A549 (cell line): Measurements from ENCODE around the gene RRAS2.

Experiments
- CHD2 ChIP-seq: fragments of 150-350 bp; IDR thresholded peaks from 2 replicates; pipeline ENCODE4 v1.6.1; 2014; ENCODE audit warnings: low read length; ENCODE audit not compliant: partially characterized antibody
- MYC ChIP-seq: IDR thresholded peaks from 2 replicates; pipeline ENCODE4 v1.6.1; 2012; ENCODE audit warnings: mild to moderate bottlenecking, inconsistent platforms, low read length, improper control_type of control experiment, borderline replicate concordance
- NR3C1 ChIP-seq: fragments of >200 bp; sonication (Bioruptor Twin); formaldehyde crosslinking; IDR thresholded peaks from 3 replicates; pipeline ENCODE4 v1.6.1; 2017
- POLR2A ChIP-seq: IDR thresholded peaks from 2 replicates; pipeline ENCODE4 v1.6.1; 2012; ENCODE audit warnings: mild to moderate bottlenecking, low read length
- RARB ChIP-seq: fragments of 250-450 bp; sonication (Bioruptor Pico); IDR thresholded peaks from 2 replicates; pipeline ENCODE4 v1.8.0; 2021; ENCODE audit warnings: mild to moderate bottlenecking, moderate library complexity
- RNF2 ChIP-seq: fragments of 200-600 bp; sonication (generic); IDR thresholded peaks from 2 replicates; pipeline ENCODE4 v1.6.1; 2016; ENCODE audit warnings: low read depth, mild to moderate bottlenecking, antibody characterized with exemption, moderate library complexity, borderline replicate concordance
- TF ChIP-seq, protein P1 (sequence below): fragments of >200 bp; sonication (Bioruptor Twin); formaldehyde crosslinking; IDR thresholded peaks from 3 replicates; pipeline ENCODE4 v1.5.1; 2016
- TF ChIP-seq, protein P2 (sequence below): fragments of 200-600 bp; sonication (generic); IDR thresholded peaks from 2 replicates; pipeline ENCODE4 v1.6.1; 2016; ENCODE audit warnings: antibody characterized with exemption, mild to moderate bottlenecking, moderate library complexity
- TF ChIP-seq, protein P3 (sequence below): IDR thresholded peaks from 2 replicates; pipeline ENCODE4 v1.6.1; 2012

DNA sequence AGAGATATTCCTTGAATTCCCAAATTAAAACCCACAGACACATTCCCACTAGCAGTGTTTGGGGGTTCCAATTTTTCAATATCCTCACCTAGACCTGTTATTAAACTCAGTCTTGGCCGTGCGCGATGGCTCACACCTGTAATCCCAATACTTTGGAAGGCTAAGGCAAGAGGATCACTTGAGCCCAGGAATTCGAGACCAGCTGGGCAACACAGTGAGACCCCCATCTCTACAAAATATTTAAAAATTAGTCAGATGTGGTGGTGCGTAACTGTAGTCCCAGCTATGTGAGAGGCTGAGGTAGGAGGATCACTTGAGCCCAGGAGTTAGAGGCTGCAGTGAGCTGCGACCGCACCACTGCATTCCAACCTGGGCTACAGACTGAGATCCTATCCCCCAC lies 53.3 kb downstream of the RRAS2 start:
- TF ChIP-seq, protein P1, sequence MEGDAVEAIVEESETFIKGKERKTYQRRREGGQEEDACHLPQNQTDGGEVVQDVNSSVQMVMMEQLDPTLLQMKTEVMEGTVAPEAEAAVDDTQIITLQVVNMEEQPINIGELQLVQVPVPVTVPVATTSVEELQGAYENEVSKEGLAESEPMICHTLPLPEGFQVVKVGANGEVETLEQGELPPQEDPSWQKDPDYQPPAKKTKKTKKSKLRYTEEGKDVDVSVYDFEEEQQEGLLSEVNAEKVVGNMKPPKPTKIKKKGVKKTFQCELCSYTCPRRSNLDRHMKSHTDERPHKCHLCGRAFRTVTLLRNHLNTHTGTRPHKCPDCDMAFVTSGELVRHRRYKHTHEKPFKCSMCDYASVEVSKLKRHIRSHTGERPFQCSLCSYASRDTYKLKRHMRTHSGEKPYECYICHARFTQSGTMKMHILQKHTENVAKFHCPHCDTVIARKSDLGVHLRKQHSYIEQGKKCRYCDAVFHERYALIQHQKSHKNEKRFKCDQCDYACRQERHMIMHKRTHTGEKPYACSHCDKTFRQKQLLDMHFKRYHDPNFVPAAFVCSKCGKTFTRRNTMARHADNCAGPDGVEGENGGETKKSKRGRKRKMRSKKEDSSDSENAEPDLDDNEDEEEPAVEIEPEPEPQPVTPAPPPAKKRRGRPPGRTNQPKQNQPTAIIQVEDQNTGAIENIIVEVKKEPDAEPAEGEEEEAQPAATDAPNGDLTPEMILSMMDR: no peak
- TF ChIP-seq POLR2A: no peak
- TF ChIP-seq, protein P2, sequence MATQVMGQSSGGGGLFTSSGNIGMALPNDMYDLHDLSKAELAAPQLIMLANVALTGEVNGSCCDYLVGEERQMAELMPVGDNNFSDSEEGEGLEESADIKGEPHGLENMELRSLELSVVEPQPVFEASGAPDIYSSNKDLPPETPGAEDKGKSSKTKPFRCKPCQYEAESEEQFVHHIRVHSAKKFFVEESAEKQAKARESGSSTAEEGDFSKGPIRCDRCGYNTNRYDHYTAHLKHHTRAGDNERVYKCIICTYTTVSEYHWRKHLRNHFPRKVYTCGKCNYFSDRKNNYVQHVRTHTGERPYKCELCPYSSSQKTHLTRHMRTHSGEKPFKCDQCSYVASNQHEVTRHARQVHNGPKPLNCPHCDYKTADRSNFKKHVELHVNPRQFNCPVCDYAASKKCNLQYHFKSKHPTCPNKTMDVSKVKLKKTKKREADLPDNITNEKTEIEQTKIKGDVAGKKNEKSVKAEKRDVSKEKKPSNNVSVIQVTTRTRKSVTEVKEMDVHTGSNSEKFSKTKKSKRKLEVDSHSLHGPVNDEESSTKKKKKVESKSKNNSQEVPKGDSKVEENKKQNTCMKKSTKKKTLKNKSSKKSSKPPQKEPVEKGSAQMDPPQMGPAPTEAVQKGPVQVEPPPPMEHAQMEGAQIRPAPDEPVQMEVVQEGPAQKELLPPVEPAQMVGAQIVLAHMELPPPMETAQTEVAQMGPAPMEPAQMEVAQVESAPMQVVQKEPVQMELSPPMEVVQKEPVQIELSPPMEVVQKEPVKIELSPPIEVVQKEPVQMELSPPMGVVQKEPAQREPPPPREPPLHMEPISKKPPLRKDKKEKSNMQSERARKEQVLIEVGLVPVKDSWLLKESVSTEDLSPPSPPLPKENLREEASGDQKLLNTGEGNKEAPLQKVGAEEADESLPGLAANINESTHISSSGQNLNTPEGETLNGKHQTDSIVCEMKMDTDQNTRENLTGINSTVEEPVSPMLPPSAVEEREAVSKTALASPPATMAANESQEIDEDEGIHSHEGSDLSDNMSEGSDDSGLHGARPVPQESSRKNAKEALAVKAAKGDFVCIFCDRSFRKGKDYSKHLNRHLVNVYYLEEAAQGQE: no peak
- no peak for TF ChIP-seq RNF2
- no peak for TF ChIP-seq NR3C1
- TF ChIP-seq MYC: no peak
- TF ChIP-seq CHD2: no peak
- TF ChIP-seq, protein P3, sequence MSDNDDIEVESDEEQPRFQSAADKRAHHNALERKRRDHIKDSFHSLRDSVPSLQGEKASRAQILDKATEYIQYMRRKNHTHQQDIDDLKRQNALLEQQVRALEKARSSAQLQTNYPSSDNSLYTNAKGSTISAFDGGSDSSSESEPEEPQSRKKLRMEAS: no peak
- TF ChIP-seq RARB (CRISPR knock-in tag): no peak
